Stimulated activated naive CD8-positive, alpha-beta T cell treated with anti-CD3 and anti-CD28 coated beads, Interleukin-15, Interleukin-2, amounts not matched to agents 100 U/mL and 50 U/mL, for 24 hours (primary cell): ENCODE data around the gene DDX60.
"Not testable (repeated sequence)": the region's sequence is repeated elsewhere in the genome, so short reads cannot be mapped to it uniquely, and the experiment has no call there.

Experiments used
- ATAC-seq: fragments of 150-1000 bp; cut with Tn5 transposase; one replicate; pipeline ENCODE4 v1.10.0; 2021
- DNase-seq: peaks from one replicate; pipeline ENCODE4 v3.0.0; 2021

Gene DDX60

GRCh38 chr4:168303430-168303829 is 15.1 kb downstream of the DDX60 start:
- DNase-seq, ATAC-seq: not testable (repeated sequence)

DNA sequence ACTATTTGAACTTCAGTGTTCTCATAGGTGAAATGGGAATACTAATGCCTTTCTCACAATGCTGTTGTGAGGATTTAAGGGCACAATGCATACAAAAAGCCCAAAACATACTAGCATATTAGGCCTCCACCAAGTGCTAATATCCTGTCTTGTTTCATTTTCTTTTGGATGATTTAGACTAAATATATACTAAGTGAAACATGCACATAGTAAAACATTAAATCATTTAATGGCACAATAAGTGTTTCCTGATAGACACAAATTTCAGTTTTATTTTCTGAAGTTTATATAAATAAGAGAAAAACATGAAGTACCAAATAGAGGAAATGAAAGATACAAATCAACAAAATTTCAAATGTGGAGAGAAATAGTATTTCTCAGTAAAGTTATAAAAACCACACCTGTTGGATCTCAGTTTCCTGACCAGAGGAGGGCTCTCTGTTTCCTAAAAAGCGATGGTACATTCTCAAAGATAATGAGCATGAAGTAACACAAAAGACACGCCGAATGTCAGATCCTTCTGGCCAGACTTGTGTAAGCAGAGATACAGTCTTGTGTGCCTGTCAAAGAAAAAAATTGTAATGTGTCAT is 25.1 kb downstream of the DDX60 start:
- DNase-seq = no peak
- ATAC-seq = no peak

DNA sequence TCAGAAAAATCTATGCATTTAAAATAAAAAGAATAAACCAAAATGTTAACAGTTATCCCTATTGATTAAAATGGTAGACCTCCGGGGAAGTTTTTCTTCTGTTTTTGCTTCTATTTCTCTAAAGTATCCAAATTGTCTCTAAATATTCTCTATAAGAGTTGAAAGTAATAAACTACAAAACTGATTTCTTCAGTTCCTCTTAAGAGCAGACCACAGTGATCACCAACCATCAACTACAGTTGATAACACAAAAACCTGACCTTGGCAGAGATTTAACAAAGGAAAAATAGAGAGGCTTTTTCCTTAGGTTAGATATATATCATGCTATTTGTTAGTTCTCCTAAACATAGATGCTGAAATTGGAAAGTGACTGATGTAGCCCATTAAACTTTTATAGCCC is 27.3 kb downstream of the DDX60 start:
- DNase-seq = no peak
- ATAC-seq = no peak

DNA sequence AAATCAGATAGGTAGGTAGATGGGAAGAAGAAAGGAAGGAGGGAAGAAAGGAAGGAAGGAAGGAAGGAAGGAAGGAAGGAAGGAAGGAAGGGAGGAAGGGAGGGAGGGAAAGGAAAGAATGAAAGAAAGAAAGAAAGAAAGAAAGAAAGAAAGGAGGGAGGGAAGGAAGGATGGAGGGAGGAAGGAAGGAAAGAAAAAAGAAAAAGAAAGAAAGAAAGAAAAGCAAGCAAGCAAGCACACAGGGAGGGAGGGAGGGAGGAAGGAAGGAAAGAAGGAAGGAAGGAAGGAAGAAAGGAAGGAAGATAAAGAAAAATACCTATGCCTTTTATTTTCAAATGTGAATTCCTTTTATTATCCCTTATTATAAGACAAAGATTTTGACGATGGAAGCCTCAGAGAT is 32.7 kb downstream of the DDX60 start:
- not testable (repeated sequence) for ATAC-seq, DNase-seq

DNA sequence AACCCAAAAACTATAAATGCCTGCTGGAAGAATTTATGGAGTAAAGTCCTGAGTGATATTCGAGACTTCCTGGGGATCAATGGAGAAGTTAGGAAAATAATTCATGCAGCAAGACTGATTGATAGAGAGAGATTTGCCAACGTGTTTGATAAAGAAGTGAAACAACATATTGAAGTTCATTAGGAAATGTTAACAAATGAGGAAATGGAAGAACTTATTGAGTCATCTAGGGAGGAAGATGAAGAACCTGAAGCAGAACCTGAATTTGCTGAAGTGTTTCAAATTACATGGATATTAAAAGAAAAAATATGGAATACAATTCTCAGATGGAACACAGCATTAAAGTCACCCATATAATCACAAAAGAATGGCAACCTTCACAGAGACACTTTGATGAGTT is 39.0 kb downstream of the DDX60 start:
- DNase-seq (no peak), ATAC-seq (no peak)

DNA sequence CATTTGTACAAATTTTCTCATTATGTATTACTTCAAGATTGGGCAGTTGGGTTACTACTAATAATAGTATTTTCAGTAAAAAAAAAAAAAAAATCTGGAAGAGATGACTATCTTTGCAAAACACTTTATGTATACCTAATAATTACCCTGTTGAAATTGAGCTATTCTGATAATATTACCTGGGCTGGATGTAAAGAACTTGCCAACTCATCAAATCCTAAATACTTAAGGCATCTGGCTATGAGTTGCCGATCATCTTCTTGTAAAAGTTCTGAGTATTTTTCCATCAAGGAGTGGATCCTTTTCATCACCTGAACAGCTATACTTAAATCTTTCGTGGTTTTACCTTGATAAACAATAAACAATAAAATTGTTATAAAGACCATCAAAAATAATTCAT is 42.7 kb downstream of the DDX60 start:
- DNase-seq (no peak), ATAC-seq (no peak)

DNA sequence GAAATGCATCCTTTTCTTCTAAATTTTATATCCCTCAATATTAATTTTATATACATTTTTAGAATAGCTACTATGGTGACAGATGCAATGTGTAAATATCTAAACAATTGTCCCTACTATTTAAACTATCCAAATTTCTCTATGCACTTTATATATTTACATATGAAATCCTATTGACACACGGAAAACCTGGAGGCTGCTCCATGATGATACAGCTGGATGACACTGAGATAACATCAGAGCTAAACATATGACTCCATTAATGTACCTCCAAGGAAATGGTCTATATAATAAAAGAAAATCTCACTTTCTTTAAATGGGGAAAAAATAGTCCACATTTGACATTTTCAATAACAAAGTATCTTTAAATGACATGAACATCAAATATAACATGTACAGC is 43.7 kb downstream of the DDX60 start:
- no peak for ATAC-seq
- DNase-seq = no peak

DNA sequence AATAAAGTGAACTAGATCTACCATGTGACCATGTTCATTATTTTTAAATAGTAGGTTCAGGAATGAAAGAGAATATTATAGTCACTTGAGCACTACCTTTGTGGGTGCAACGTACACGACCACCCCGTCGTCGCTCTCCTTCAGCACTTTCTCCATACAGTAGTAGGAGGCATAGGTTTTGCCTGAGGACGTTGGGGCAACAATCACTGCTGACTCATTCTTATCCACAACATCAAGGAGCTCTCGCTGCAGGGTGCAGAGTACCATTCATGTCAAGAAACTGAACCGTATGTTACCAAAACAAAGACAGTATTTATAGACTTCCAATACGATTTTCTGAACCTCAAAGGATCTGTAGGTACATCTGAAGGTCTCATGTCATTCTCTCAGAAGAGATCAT is 44.7 kb downstream of the DDX60 start:
- no peak for DNase-seq
- ATAC-seq = no peak

DNA sequence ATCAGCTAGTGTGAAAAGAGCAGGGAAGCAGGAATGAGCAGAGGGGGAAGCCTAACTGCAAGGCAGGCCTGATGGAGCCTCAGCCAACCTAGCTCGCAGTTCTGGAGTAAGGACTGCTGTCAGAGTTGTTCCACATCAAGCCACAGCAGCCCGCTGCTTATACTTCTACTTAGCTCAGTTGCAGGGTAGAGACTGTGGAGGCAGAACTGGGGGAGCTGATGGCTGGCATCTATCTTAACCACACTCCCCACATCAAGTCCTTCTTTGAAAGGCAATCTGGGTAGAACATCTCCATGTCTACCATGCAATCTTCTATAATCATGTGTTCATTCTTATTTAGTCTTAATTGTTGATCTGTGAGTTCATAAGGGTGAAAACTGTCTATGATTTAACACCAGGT is 46.1 kb downstream of the DDX60 start:
- DNase-seq = no peak
- ATAC-seq = peak; percentile 40

DNA sequence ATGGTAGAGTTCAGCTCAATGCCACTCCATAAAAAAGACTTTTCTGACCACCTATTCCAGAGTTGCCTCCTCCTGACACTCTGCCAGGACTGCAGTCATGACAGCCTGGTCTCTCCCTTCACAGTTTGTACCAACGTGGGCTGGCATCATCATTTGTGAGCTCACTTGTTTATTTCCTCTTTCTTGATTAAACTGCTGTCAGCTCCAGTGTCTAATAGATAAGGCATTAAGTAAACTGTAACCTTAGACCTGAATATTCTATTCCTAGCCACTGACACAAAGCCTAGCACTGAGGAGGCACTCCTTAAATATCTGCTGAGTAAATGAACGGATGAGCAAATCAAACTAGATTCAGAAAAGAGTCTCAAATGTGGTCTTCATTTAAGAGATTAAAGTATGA is 48.7 kb downstream of the DDX60 start:
- DNase-seq (no peak), ATAC-seq (no peak)

DNA sequence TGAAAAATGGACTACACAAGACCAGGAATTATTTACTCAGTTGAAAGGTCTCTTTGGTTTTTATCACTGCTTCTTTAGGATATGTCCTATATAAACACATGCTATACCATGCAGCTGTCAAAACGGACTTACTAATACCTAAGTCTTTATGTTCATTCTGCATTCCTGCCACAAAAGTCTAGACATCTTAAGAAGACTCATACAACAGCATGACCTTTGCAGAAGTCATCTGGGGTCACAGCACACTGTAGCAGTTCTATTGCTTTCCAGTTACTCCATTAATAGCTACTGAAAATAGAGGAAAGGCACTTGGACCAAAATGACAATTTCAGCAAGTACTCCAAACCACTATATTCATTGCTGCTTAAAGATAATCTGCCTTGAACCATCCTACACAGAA is 53.2 kb downstream of the DDX60 start:
- no peak for ATAC-seq
- no peak for DNase-seq

DNA sequence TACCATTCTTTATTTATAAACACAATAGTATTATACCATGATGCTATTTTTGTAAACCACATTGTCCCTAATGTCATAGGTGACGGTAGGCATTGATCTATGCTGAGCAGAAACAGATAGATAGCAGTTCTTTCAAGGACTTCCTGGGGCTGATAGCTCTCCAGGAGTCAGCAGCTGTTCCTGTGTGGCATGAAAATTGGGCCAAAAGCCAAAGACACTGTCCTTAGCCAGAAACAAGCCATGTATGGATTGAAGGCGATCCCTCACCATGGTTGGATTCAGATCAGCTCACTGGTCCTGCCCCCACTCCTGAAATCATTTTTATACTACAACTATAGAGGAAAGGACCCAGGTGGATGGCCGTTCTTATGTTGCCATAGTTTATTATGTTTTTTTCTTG is 53.6 kb downstream of the DDX60 start:
- ATAC-seq (no peak), DNase-seq (no peak)

DNA sequence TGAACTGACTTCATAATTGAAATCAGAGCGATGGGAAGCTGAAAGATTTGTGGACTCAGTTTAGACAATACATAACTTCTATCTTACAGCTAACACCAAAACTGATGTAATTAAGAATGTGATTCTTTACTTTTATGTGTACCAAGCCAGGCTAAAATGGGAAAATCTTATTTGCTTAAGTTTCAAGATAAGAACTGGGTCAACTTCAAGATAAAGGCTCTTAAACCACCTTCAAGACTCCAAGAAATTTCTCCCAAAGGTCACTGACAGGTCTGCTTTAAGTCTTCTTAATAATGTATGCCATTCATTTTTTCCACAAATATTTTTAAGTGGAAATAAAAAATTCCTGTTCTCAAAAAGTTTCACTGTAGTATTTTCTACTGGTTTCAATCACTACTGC is 55.5 kb downstream of the DDX60 start:
- no peak for ATAC-seq

GRCh38 chr4:168259096-168259495 is 59.5 kb downstream of the DDX60 start:
- DNase-seq (no peak), ATAC-seq (no peak)

More for the DNA sequence above, 55.5 kb downstream of the DDX60 start:
- no peak for DNase-seq

- no peak for DNase-seq
- no peak for ATAC-seq
These were observed 60.8 kb downstream of the DDX60 start for GRCh38 chr4:168257768-168258167.

DNA sequence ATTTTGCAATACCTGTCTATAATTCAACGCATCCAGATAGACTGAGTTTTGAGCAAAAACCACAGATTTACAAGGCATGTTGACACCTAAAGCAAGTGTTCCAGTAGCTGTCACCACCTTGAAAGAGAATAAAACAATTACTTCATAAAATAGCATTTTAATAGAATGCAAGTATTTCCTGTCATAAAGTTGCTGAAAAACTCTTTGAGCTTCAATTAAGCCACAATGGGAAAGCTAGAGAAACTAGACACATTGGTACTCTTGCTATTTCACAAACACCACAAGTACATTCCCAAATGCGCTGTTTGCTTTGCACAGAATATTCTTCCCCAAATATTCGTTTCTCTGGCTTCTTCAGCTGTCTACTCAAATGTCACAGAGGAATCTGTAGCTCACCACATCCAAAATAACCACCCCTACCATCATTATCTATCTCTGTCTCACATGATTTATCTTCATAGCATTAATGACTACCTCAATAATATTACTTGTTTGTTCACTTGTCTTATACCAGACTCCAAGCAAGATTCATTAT is 70.3 kb downstream of the DDX60 start:
- ATAC-seq (no peak), DNase-seq (no peak)

DNA sequence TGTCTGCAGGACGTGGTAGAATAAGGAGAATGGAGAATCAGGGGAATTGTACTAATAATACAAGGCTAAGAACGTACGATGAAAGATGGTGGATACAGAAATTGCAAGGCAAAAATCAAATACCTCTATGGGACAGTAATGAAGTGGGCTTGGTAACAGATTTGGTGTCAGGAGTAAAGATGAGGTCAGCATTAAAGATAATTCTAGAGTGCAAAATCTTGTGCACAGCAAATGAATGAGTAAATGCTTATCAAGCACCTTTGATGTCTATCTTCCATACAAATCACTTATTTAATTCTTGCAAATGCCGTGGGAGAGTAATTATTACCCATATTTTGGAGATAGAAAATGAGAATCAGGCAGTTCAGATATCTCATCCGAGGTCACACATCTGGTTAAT is 70.9 kb downstream of the DDX60 start:
- ATAC-seq (no peak), DNase-seq (no peak)

DNA sequence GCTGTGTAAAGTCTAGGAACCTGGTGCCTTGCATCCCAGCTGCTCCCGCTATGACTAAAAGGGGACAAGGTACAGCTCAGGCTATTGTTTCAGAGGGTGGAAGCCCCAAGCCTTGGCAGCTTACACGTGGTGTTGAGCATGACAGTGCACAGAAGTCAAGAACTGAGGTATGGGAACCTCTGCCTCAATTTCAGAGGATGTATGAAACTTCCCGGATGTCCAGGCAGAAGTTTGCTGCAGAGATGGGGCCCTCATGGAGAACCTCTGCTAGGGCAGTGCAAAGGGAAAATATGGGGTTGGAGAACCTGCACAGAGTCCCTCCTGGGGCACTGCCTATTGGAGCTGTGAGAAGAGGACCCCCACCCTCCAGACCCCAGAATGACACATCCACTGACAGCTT is 76.6 kb downstream of the DDX60 start:
- no peak for DNase-seq
- no peak for ATAC-seq

- DNase-seq = no peak
- ATAC-seq = no peak
These were observed 77.7 kb downstream of the DDX60 start for GRCh38 chr4:168240821-168241220.

- no peak for ATAC-seq
These were observed 97.3 kb downstream of the DDX60 start for GRCh38 chr4:168221301-168221700.

GRCh38 chr4:168220893-168221292 is 97.7 kb downstream of the DDX60 start:
- no peak for DNase-seq
- ATAC-seq = no peak

More at GRCh38 chr4:168221301-168221700, 97.3 kb downstream of the DDX60 start:
- no peak for DNase-seq

GRCh38 chr4:168218645-168219044 is 99.9 kb downstream of the DDX60 start:
- DNase-seq = no peak
- ATAC-seq = no peak

DNA sequence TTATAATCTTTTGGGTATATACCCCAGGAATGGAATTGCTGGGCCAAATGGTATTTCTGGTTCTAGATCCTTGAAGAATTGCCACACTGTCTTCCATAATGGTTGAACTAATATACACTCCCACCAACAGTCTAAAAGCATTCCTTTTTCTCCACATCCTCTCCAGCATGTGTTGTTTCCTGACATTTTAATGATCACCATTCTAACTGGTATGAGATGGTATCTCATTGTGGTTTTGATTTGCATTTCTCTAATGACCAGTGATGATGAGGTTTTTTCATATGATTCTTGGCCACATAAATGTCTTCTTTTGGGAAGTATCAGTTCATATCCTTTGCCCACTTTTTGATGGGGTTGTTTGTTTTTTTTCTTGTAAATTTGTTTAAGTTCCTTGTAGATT is 105.0 kb downstream of the DDX60 start:
- not testable (repeated sequence) for DNase-seq, ATAC-seq

GRCh38 chr4:168212656-168213055 is 105.9 kb downstream of the DDX60 start:
- no peak for ATAC-seq
- no peak for DNase-seq
